Measurements from ENCODE around the gene RPS6KA2.

RPS6KA2 gene

DNA sequence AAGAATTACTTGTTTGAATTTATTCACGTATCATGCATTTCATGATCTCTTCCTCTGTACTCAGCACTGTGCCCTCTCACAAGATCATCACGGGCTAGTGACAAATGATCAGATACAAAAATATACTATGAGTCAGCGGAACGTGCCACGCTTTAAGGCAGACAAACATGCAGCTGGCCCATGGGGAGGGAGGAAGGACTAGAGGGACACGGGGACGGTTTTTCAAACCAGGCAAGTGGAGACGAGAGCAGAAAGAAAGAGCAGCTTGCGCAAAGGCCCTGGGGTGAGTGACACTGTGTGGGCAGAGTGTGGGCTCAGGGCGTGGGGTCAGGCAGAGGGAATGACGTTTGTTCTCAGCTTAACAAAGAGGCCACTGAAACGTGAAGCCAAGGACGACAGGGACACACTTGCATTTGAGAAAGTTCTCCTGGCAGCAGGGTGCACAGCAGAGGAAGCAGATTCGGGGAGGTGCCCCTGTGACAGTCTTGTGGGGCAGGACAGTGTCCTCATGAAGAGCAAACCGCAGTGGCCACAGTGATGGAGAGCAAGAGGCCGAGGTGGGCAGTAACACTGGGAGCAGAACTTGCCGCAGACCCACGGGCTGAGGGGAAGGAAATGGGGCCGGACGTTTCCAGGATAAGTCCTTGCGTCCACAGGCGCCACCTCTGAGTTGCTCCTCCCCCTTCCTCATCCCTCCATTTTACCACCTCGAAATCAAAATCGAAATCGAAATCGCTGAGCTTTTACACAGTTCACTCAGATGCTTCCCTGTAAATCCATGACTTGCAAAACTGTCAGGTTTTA lies 6.9 kb upstream of the RPS6KA2 start:
- Mint-ChIP-seq H3K9me3 (no peaks in the 10 kb centered on the region), H3K36me3 (ENCODE audit: low read depth) (no peaks in the 10 kb centered on the region), H3K27me3 (peaks cover 33% of the 10 kb centered on the region), H3K27ac (no peak overlapping the region), H3K4me3 (no peak overlapping the region), H3K4me1 (ENCODE audit: low read depth) (no peaks in the 10 kb centered on the region)

DNA sequence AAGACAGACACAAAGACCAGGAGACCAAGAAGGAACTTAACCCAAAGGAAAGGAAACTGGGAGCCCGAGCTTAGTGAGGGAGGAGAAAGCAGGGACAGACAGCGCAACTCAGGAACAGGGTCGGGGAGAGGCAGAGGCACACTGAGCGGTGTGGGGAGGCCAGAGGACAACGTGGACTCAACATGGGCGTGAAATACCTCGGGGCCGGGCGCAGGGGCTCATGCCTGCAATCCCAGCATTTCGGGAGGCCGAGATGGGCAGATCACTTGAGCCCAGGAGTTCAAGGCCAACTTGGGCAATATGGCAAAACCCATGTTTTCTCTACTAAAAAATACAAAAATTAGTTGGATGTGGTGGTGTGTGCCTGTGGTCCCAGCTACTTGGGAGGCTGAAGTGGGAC lies 5.7 kb upstream of the RPS6KA2 start:
- H3K4me3 Mint-ChIP-seq = no peak overlapping the region
- H3K27ac Mint-ChIP-seq = no peak overlapping the region
- peaks cover 7% of the 10 kb centered on the region for H3K4me1 Mint-ChIP-seq (ENCODE audit: low read depth)
- H3K36me3 Mint-ChIP-seq (ENCODE audit: low read depth) = no peaks in the 10 kb centered on the region
- peaks cover 35% of the 10 kb centered on the region for H3K27me3 Mint-ChIP-seq
- H3K9me3 Mint-ChIP-seq = no peaks in the 10 kb centered on the region

DNA sequence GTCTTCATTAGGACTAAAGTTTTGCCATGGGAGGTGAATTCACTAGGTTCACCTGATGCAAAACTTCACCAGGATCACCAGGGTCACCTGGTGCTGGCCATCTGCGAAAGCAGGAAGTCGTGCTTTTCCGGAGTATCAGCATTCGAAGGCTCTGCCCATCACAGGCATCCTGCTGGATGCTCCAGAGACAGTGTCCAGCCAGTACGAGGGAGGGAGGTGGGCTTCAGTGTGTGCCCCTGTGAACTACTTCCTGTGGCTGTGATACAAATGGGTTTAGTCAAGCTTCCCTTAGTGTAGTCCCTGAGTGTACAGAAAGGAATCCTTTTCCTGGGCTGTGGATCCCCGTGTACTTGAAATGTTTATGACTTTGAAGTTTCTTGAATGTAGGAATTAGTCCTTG lies 3.4 kb upstream of the RPS6KA2 start:
- no peaks in the 10 kb centered on the region for H3K36me3 Mint-ChIP-seq (ENCODE audit: low read depth)
- H3K4me3 Mint-ChIP-seq = no peak overlapping the region
- no peaks in the 10 kb centered on the region for H3K9me3 Mint-ChIP-seq
- H3K27me3 Mint-ChIP-seq = peaks cover 38% of the 10 kb centered on the region
- peaks cover 15% of the 10 kb centered on the region for H3K4me1 Mint-ChIP-seq (ENCODE audit: low read depth)
- H3K27ac Mint-ChIP-seq = no peak overlapping the region

GRCh38 chr6:166629628-166630027 lies 2.6 kb upstream of the RPS6KA2 start:
- H3K27me3 Mint-ChIP-seq = peaks cover 45% of the 10 kb centered on the region
- H3K4me1 Mint-ChIP-seq (ENCODE audit: low read depth) = peaks cover 15% of the 10 kb centered on the region
- H3K9me3 Mint-ChIP-seq = no peaks in the 10 kb centered on the region
- no peak overlapping the region for H3K27ac Mint-ChIP-seq
- H3K36me3 Mint-ChIP-seq (ENCODE audit: low read depth) = no peaks in the 10 kb centered on the region
- no peak overlapping the region for H3K4me3 Mint-ChIP-seq

GRCh38 chr6:166627875-166628801 lies 1.1 kb upstream of the RPS6KA2 start:
- peaks cover 40% of the 10 kb centered on the region for H3K27me3 Mint-ChIP-seq
- peak overlapping the region; percentile 85 for H3K4me3 Mint-ChIP-seq
- H3K4me1 Mint-ChIP-seq (ENCODE audit: low read depth) = peaks cover 15% of the 10 kb centered on the region
- H3K36me3 Mint-ChIP-seq (ENCODE audit: low read depth) = no peaks in the 10 kb centered on the region
- peak overlapping the region; percentile 12 for H3K27ac Mint-ChIP-seq
- H3K9me3 Mint-ChIP-seq = no peaks in the 10 kb centered on the region

- Mint-ChIP-seq H3K4me3 (peak overlapping the region; percentile 73), H3K9me3 (no peaks in the 10 kb centered on the region), H3K36me3 (ENCODE audit: low read depth) (no peaks in the 10 kb centered on the region), H3K4me1 (ENCODE audit: low read depth) (peaks cover 15% of the 10 kb centered on the region), H3K27me3 (peaks cover 37% of the 10 kb centered on the region), H3K27ac (no peak overlapping the region)
These were observed 646 bp downstream of the RPS6KA2 start for GRCh38 chr6:166626177-166627032.

DNA sequence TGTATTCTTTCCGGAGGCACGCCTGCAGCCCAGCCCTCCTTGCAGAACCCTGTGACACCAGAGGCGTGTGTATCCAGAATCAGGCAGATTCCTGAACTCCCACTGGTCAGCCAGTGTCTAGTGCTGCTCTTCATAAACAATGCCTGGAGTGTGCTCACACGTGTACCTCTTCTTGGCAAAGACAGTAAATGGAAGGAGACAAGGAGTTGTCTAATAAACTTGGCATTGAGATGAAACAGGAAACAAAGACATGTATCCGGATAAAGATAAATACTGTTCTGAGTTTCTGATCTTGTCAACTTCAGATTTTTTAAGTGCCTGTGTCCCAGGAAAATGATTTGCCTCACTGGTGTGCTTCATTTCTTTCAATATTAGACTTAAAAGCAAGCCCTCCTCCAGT lies 1.7 kb downstream of the RPS6KA2 start:
- H3K27ac Mint-ChIP-seq = no peak overlapping the region
- H3K36me3 Mint-ChIP-seq (ENCODE audit: low read depth) = no peaks in the 10 kb centered on the region
- no peak overlapping the region for H3K4me3 Mint-ChIP-seq

GRCh38 chr6:166624275-166624674 lies 2.8 kb downstream of the RPS6KA2 start:
- no peaks in the 10 kb centered on the region for H3K9me3 Mint-ChIP-seq
- H3K4me3 Mint-ChIP-seq = no peak overlapping the region
- no peaks in the 10 kb centered on the region for H3K36me3 Mint-ChIP-seq (ENCODE audit: low read depth)
- peaks cover 15% of the 10 kb centered on the region for H3K4me1 Mint-ChIP-seq (ENCODE audit: low read depth)
- H3K27me3 Mint-ChIP-seq = peaks cover 27% of the 10 kb centered on the region
- no peak overlapping the region for H3K27ac Mint-ChIP-seq

More for the DNA sequence above, 1.7 kb downstream of the RPS6KA2 start:
- H3K9me3 Mint-ChIP-seq = no peaks in the 10 kb centered on the region
- H3K4me1 Mint-ChIP-seq (ENCODE audit: low read depth) = peaks cover 15% of the 10 kb centered on the region
- peaks cover 37% of the 10 kb centered on the region for H3K27me3 Mint-ChIP-seq

- Mint-ChIP-seq H3K27ac (no peak overlapping the region), H3K36me3 (ENCODE audit: low read depth) (peaks cover 4% of the 10 kb centered on the region), H3K4me3 (no peak overlapping the region), H3K4me1 (ENCODE audit: low read depth) (peaks cover 12% of the 10 kb centered on the region), H3K27me3 (peaks cover 18% of the 10 kb centered on the region), H3K9me3 (no peaks in the 10 kb centered on the region)
These were observed 3.7 kb downstream of the RPS6KA2 start for GRCh38 chr6:166623318-166623717.

GRCh38 chr6:166621114-166621540 lies 5.9 kb downstream of the RPS6KA2 start:
- H3K27me3 Mint-ChIP-seq = peaks cover 13% of the 10 kb centered on the region
- no peak overlapping the region for H3K4me3 Mint-ChIP-seq
- no peak overlapping the region for H3K27ac Mint-ChIP-seq
- H3K4me1 Mint-ChIP-seq (ENCODE audit: low read depth) = peaks cover 5% of the 10 kb centered on the region
- peaks cover 6% of the 10 kb centered on the region for H3K36me3 Mint-ChIP-seq (ENCODE audit: low read depth)
- H3K9me3 Mint-ChIP-seq = no peaks in the 10 kb centered on the region

- no peaks in the 10 kb centered on the region for H3K9me3 Mint-ChIP-seq
- H3K27ac Mint-ChIP-seq = no peak overlapping the region
- no peaks in the 10 kb centered on the region for H3K4me1 Mint-ChIP-seq (ENCODE audit: low read depth)
- H3K27me3 Mint-ChIP-seq = peaks cover 8% of the 10 kb centered on the region
- H3K36me3 Mint-ChIP-seq (ENCODE audit: low read depth) = peaks cover 6% of the 10 kb centered on the region
- H3K4me3 Mint-ChIP-seq = no peak overlapping the region
These were observed 6.5 kb downstream of the RPS6KA2 start for GRCh38 chr6:166620478-166621113.

DNA sequence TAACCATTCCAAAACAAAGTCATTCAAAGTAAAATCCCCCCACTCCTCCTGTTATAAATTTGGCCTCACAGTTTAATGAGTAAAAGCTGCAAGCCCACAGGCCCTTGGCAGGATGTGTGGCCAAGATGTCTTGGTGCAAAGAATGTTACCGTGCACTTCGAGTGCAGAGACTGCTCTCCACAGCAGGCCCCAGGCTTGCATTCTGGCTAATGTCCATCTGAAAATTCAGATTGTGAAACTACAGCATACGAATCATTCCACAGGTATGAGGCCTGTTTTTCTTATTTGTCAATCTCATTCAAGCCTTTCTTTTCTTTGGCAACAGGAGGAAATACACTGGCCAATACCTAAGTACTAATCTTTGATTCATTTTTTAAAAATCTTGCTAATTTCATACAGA lies 7.1 kb downstream of the RPS6KA2 start:
- peaks cover 6% of the 10 kb centered on the region for H3K36me3 Mint-ChIP-seq (ENCODE audit: low read depth)
- no peaks in the 10 kb centered on the region for H3K4me1 Mint-ChIP-seq (ENCODE audit: low read depth)
- H3K27ac Mint-ChIP-seq = no peak overlapping the region
- no peaks in the 10 kb centered on the region for H3K9me3 Mint-ChIP-seq
- H3K4me3 Mint-ChIP-seq = no peak overlapping the region
- H3K27me3 Mint-ChIP-seq = peaks cover under 1% of the 10 kb centered on the region

GRCh38 chr6:166618866-166619761 lies 7.9 kb downstream of the RPS6KA2 start:
- Mint-ChIP-seq H3K4me1 (ENCODE audit: low read depth) (no peaks in the 10 kb centered on the region), H3K27me3 (no peaks in the 10 kb centered on the region), H3K9me3 (no peaks in the 10 kb centered on the region), H3K27ac (no peak overlapping the region), H3K4me3 (no peak overlapping the region), H3K36me3 (ENCODE audit: low read depth) (peaks cover 6% of the 10 kb centered on the region)
